ENCODE measurements around the gene SSU72. TPM values are rescaled to one million over a fixed set of nuclear protein-coding genes. Genes with fewer than 3 reads are reported as not detected.
"Not testable (repeated sequence)": the region's sequence is repeated elsewhere in the genome, so short reads cannot be mapped to it uniquely, and the experiment has no call there.

The SSU72 gene
- total RNA-seq, 1 experiment from 2014 or later = 99.4 TPM

DNA sequence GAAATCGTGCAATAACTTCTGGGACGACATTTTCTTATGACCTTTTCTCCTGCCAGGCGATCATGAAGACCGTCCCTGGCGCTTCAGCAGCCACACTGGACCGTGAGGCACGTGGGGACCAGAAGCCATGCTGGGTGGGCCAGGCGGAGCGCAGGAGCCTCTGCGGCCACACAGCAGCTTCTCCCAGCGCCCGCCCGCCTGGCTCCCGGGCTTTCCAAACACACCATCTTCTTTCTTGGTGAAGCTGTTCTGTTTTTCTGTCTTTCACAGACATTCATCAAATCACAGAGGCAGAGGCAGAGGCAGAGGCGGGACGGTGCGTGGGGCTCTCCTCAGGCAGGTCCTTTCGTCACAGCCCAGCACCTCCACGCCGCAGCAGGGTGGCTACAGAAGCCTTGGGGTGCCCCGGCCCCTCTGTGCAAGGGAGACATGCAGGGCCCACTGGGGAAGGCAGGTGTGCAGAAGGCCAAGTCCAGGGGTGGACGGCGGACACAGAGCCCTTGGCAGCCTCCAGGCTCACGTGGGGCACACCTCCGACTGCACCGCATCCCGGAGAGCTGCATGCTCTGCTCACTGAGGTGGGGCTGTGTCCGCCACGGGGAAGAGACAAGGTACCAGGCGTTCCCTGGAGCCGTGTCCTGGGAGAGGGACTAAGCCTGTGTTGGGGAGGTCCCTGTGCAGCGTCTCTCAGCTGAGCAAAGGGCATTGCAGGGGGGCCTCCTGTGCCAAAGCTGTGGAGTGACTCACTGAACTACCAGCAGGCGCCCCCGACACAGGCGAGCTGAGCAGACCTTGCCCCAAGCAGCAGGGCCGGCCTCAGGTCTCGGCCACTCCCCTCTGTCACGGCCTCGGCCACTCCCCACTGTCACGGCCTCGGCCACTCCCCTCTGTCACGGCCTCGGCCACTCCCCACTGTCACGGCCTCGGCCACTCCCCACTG lies 31.6 kb downstream of the SSU72 start:
- DNase-seq (ENCODE audit: low read depth) = no peak

DNA sequence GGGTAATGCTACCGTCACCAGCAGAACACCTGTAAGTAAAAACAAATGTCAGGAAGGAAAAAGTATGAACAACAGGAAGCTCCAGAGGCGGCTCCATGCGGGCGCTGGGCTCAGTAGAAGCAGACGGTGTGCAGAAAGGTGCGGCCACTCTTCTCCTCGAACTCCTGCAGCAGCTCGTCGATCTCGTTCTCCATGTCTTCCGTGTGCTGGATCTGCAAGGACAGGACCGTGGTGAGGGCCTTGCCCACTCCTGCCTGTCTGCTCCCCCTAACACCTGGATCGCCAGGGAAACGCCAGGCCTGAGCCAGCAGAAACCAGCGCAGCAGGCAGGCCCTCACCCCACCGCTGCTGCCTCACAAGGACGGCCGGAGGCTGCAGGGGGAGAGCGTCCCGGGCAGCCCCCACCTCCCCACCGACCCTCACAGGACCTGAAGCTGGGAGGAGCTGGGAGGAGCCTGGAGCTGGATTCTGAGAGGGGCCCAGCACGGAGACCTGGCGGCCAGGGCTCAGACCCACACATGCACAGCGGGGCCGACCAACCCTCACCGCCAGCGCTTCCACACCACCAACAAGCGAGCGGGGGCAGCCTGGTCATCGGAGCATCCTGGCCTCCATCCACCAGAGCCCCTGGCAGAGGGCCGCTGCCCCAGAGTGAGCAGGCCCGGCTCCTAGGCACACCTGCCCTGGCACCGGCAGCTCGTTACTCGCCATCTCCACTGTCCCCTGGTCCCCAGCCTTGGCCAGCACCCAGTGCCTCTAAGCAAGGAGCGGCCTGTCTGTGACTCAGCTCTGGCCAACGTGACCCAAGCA lies 32.5 kb downstream of the SSU72 start:
- DNase-seq (ENCODE audit: low read depth) = no peak

DNA sequence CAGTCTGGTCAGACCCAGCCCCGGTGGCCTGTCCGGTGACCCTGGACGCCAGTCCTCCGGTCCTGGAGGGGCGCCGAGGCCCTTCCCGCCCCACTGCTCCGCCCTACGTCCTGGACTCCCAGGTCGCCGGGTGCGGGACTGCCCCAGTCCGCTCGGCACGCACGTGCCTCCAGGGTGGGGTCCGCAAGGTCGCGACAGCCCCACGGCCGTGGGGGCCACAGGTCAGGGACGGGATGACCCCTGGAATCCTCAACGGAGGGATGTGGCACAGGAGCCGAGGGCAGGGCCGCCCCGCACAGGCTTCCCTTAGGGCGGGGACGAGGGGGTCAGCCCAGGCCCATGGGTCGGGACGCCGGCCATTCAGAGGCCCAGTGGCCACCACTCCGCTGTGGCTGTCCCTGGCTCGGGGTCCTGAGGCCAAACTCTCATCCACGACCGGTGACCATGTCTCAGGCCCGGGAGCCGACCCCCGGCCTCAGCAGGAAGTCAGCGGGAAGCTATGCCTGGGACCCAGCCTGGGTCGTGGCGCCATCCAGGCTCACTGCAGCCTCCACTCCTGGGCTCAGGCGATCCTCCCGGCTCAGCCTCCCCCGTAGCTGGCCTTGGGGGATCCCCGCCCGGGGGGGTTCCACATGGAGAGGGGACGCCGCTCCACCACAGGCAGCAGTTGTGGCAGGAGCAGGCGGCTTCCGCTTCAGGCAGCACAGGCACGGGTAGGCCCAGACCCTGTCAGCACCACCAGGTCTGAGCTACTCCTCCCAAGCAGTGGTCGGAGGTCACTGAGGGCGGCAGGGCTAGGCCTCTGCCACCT lies 33.6 kb downstream of the SSU72 start:
- DNase-seq (ENCODE audit: low read depth) = no peak

DNA sequence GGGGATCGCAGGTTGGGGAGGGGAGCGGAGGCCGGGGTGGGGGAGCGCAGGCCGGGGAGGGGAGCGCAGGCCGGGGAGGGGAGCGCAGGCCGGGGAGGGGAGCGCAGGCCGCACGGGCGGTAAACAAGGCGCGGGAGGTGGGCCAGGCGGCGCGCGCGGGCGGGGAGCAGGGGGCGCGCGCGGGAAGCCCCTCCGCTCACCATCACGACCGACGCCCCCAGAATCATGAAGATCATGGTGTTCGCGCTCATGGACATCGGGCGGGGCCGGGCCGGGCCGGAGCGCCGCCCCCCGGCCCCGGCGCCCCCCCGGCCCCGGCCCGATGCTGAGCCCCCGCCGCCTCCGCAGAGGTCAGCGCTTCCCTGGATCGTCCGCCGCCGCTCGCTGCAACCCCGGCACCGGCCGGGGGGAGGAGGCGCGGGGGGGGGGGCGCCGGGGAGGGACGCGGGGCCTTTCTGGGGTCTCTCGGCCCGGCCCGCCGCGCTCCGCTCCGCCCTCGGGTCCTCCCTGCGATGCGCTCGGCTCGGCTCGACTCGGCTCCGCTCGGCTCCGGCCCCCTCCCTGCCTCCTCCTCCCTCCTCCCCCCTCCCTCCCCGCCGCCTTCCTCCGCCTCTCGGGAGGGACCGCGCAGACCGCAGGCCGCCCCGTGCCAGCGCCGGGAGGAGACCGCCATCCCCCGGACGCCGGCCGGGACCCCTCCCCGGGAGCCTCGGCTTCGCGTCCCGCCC lies 34.4 kb downstream of the SSU72 start, which contains the start of gene TMEM240:
TMEM240 (minus strand) TSS at position 535 of the 728 bp plus-strand sequence; CDS start at position 257, 278 bp downstream.
- DNase-seq (ENCODE audit: low read depth) = no peak

DNA sequence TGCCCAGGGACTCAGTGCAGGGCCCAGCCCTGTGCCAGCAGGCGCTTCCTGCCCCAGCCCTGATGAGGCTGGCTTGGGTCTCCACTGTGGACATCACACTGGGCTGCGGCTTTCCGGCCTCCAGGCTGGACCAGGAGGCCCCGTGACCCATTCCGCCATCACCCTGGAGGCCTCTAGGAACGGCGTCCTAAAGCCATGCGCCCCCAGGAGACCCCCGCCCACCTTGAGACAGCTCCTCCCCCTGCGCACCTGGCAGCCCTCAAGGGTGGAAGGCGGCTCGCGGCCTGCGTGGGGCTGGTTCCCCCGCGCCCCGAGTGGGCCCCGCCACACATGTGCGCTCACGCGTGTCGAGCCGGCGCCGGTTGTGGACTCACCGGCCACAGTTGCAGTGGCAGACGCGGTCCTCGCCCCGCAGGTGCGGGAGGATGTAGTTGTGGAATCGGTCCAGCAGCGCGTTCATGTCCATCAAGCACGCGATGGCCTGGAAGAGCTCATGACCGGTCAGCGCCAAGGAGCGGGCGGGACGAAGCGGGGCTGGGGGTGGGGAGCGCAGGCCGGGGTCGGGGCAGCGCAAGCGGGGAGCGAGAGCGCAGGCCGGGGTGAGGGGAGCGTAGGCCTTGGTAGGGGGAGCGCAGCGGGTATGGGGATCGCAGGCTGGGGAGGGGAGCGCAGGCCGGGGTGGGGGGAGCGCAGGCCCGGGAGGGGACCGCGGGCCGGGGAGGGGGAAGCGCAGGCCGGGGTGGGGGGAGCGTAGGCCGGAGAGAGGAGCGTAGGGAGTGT lies 35.2 kb downstream of the SSU72 start:
- no peak for DNase-seq (ENCODE audit: low read depth)

DNA sequence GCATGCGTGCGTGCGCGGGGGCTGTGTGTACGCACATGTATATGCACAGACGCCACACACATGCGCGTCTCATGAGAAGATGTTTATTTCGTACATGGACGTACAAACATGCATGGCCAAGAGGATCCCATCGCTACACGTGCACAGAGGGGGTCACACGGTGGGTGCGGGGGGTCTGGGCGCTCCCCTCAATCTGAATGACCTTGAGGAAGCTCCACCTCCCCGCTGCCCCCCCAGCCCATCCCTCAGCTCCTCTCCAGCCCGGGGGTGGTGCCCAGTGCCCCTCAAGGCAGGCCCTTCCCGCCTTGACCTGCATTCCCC lies 35.7 kb downstream of the SSU72 start:
- no peak for DNase-seq (ENCODE audit: low read depth)

DNA sequence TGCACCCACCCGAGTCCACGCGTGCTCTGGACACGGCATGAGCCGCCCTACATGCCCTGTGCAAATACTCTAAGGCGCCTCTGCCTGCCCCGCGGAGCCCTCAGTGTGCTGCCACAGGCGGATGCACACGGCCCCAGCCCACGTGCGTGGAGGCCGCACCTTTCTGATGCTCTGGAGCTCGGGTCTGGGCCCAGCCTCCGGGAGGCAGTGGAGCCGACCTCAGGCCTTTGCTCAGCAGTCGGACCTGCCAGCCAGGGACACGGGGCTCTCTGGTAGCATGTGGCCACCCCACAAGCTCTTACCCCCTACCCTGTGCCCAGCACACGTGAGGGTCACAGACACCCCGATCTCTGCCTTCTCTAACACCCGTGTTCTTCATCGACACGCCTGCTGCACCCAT lies 36.3 kb downstream of the SSU72 start:
- no peak for DNase-seq (ENCODE audit: low read depth)

DNA sequence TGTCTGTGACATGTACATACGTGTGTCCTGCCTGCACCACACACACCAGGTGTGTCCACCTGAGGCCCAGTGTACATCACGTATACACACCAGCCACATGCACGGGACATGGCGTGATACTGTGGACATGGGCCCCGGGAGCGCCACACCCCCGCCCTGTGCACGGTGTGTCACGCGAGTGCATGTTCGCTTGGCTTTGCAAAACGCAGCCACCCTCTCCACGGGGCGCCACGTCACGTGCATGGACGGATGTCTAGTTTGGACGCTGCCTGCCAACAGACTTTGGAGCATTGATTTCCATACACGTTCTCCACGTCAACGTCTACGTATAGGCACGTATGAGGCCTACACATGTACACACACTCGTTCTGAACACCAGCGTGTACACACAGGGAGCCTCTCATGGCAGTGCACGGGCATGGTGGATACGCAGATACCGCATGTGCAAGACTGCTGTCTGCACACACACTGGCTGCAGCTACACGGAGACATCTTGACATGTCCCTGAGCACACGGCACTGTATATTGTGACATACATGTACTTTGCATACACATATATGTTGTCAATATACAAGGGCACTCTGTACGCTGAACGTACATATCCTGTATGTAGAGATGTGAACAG lies 36.9 kb downstream of the SSU72 start:
- DNase-seq (ENCODE audit: low read depth) = no peak

DNA sequence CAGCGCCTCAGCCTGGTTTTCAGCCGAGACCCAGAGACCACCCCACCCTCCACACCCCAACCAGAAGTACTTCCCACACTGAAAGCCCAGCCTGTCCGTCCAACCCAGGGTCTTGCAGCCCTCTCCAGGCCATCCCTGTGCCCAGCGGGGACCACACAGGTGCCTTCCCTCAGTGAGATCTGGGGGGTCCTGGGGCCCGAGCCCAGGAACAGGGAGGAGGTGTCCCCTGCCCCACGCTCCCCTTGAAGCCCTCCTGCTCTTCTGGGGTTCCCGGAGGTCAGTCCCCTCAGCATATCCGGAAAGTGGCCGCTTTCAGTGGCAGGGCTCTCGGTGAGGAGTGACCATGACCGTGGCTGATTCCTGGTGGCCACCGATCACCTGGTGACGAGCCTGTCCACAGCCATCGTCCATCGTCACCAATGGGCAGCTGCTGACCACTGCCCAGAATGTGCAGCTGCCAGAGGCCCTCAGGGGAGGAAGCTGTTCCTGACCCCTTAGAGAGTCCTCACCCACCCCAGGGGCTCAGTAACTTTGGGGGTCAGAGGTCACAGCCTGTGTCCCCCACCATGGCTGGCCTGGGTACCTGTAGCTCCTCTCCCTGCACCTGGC lies 37.6 kb downstream of the SSU72 start:
- no peak for DNase-seq (ENCODE audit: low read depth)

DNA sequence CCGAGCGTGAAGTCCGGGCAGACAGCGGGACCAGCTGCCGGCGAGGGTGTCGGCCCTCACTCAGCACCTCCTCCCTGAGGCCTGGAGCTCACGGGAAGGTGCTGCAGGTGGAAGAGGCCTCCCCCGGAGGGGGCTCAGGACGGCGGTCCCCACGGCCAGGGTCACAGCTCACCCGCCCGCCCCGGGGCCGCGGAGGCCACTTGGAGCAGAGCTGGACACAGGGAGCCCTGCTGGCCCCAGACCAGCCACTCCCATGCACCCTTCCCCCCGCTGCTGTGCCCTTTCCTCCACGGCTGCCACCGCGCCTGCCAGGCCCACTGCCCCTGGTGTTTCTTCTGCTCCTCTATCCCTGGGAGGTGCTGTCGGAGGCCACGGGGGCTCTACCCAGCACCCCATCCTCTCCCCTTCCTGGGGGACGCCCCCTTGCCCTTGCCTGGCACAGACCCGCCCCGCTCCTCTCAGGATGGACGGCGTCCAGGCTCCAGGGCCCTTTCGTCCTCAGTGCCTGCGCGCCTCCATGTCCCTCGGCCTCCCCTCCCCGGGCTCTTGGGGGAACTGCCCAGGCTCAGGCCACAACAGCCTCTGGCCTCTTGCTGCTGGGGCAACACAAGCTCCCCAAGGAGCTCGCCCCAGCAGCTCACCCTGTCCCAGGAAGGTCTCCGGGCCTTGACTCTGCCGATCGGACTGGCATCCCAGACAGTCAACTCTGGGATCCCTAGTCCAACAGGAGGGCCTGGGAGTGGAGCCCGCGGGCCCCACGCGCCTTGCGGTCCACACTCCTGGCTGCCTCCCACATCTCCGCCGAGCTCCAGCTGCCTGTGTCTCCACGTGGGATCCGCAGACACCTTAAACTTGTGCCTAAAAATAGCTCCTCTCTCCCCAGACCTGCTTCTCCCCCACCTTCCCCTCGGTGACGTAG lies 38.4 kb downstream of the SSU72 start:
- DNase-seq (ENCODE audit: low read depth) = no peak

DNA sequence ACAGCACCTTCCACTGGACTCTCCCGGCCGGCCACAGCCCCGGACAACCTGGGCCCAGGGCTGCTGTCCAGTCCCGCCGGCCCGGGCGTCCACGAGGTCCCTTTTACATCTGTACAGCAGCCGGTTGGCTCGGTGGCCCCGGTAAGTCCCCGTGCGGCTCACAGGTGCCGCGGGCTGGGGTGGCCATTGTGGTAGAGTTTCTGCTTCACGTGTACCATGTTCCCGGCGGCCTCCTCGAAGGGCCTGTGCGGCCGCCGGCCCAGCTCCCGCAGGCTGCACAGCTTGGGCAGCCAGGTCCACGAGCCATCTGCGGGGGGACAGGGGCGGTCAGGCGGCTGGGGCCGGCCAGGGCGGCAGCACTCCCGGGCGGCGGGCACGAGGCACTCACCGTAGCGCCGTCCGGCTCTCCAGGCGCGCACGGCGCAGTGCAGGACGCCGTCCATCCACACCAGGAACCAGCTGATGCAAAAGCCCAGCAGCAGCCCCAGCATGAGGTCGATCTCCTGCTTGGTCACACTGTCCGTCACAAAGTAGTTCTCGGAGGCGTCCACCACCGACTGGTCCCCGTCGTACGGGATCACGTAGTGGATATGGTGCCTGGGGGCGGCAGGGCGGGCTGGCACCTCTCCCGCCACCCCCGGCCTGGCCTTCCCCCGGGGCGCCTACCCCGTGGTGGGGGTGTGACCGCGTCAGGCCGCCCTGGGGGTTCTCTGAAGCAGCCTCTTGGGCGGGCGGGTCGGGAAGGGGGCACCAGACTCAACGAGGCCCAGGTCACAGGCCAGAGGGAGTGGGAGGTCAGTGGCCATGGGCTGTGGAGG lies 39.3 kb downstream of the SSU72 start:
- no peak for DNase-seq (ENCODE audit: low read depth)

DNA sequence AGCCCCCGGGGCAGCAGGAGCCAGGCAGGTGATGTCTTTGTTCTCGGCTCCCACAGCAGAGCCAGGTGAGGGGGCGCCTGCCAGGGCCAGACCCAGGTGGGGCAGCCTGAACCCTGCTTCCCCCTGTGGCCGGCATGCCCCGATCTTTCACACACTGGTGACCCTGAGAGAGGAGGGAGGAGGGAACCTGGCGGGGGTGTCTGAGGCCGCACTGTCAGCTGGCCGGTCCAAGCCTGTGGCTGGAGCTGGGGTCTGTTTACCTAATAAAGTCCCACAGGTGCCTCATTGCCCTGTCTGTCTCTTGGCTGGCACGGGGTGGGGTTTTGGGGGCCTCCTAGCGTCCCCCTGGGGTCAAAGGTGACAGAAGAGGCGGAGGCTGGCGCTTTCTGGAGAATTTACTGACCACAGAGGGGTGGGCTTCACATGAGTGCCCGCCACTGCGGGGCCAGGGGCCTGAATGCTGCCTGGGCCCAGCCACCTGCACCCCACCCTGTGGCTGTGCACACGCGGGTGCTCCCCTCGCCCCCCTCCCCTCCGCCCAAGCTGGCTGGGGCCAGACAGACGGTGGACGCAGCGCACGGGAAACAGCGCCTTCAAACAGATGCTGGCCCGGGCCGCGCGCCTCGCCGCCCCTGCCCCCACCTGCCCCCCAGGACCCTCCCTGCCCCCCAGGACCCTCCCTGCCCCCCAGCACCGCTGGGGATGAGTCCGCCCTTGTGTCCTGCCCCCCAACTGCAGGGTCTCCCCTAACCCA lies 40.1 kb downstream of the SSU72 start:
- no peak for DNase-seq (ENCODE audit: low read depth)

DNA sequence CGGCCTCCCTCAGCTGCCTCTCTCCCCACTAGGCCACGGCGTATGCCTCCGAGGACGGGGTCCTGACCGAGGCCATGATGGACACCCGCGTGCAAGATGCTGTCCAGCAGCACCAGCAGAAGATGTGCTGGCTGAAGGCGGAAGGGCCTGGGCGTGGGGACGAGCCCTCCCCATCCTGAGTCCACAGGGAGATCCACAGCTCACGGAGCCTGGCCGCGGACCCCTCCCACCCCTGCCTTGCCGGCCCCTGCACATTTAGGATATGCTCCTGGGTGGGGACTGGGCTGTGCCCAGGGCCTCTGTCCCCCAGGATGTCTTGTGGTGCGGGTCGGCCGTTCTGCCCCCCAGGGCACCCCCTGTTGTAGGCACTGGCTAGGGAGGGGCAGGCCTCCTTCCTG lies 40.8 kb downstream of the SSU72 start:
- not testable (repeated sequence) for DNase-seq (ENCODE audit: low read depth)

DNA sequence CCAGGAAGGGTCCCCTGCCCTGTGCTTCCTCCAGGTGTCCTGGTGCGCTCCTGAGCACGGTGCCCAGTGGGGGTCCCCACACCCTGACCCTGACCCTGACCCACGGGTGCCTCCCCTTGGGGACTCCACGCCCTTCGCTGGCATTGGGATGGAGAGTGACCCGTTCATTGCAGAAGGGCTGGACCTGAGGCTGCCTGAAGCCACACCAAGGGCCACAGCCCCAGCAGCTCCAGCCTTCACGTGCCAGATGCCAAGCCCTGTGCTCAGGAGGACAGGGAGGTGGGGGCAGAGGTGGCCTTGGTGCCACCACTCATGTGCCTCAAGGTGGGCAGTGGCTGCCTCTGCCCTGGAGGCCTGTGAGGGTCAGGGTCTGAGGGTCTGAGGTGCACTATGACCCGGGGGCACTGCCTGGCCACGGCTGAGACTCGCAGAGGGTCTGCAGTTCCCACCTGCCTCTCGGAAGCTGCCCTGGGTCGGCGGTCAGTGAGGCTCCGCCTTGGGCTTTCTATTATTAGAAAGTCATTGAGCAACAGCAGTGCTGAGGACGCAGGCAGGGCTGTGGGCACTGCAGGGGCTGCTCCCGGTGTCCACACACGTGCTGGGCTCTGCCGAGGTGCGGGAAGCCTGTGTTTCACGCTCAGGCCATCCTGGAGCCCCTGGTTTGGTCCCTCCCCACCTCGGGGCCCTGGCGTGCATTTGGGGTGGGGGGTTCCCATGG lies 41.3 kb downstream of the SSU72 start:
- DNase-seq (ENCODE audit: low read depth) = not testable (repeated sequence)

DNA sequence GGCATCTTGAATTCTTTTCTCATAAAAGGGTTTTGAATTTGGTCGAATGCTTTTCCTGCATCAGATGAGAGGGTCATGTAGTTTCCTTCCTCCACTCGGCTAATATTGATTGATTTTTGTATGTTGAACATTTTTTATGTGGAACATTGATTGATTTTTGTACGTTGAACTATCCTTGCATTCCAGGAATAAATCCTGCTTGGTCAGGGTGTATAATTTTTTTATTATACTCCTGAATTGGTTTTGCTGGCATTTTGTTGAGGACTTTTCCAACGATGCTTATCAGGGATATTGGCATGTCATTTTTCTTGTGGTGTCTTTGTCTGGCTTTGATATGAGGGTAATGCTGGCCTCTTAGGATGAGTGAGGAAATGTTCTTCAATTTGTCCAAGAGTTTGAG lies 42.7 kb downstream of the SSU72 start:
- DNase-seq (ENCODE audit: low read depth) = no peak

DNA sequence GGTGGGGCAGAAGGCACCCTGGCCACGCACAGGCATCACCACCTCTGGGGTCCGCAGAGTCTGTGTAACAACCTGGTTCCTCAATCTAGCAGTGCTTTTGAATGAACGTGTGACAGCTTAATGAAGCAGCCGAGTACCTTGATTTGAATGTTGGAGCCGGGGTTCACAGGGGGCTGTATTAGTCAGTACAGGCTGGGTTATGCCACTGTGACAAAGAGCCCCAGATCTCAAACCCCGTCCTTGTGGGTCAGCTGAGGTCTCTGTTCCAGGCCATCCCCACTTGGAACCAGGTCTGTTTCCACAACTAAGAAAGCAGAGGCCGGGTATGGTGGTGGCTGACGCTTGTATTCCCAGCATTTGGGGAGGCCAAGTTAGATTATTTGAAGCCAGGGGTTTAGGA lies 44.7 kb downstream of the SSU72 start:
- no peak for DNase-seq (ENCODE audit: low read depth)
